HG03064 (cell line): ENCODE measurements around the gene FGF9.
A peak's percentile ranks its signal among the peaks of the same experiment; 100 is the strongest.

Experiments used
- ATAC-seq: cut with Tn5 transposase; IDR thresholded peaks from one replicate; pipeline ENCODE4 v1.9.1; 2021; ENCODE audit warnings: low read depth; ENCODE audit not compliant: unreplicated experiment

The FGF9 gene

DNA sequence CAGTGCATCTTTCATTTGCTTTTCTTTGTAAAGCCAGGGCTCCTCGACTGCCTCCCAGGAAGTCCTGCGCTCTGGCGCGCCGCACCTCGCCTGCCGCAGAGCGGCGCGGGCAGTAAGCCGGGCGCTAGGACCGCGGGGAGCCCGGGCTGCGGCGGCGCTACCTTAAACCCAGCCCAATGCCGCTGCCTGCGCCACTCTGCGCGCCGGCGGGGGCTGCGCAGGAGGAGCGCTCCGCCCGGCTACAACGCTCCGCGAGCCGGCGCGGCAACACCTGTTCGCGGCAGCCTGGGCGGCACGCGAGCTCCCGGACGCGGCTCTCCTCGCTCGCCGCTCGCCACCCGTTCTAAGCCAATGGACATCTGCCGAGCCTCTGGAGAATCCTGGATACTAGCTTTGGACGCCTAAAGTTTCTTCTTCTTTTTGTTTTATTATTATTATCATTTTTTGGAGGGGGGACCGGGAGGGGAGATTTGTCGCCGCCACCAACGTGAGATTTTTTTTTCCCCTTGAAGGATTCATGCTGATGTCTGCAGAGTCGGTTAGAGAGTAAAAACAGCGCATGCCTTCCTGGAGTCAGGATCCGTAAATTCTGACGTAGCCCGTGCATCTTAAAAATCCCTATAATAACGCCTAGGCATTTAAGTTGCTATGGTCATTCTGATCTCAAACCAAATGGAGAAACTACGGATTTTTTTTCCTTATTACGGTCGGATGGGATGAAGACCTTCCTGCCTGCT, at the start of gene FGF9:
Gene FGF9, plus strand, starts transcription at position 191 of the 737 bp plus-strand sequence. CDS start 840 bp downstream, outside the sequence.
- ATAC-seq = peak; percentile 71

DNA sequence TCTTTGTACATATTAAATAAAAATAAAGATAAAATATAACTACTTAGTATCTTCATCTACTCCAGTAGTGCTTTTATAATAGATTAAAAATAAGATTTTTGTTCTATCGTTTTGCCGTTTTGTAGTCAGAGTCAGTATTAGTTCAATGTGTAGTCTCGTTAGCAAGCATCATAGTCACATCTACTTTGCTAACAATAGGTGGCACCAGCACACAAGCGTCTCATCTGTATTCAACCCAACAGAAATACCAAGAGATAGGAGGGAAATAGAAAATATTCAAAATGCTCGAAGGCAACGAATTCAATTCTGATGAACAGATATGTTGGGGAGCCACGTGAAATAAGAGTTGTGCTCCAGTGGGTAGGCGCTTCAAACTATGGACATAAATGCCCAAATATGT, 45.5 kb upstream of the FGF9 start:
- ATAC-seq = no peak

DNA sequence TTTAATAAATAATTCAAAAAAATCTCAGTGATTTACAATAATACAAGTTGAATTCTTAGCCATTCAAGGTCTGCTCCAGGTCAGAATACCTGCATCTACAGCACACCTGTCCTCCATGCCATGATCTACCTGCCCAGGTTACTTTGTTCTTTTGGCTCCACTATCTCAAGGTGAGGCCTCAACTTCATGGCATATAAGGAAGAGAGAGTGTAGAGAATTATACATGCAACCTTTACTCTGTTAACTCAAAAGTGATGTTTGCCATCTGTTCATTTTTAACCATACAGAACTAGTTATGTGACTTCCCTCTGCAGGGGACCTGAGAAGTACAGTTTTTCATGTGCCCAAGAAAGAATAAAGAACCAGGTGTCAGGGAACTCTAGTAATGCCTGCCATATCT, 38.7 kb upstream of the FGF9 start:
- ATAC-seq = no peak

DNA sequence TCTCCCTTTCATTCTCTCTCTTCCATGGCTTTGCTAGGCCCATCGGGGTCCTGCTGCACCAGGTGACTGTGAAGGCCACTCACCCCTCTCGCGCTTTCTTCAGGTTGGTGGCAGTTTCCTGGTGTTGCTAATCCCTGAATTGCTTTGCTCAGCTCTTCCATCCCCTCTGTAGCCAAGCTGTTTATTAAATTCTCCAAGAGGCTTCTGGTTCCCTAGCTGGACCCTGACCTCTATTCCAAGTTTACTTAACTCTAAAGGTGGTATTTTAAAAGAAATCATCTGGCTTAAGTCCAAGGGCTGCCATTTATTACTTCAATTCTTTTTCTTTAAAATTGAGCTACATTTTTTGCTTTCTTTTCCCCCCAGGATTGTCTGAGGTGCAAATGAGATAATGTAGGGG, 34.2 kb upstream of the FGF9 start:
- no peak for ATAC-seq

GRCh38 chr13:21637296-21637695, 33.6 kb upstream of the FGF9 start:
- no peak for ATAC-seq

DNA sequence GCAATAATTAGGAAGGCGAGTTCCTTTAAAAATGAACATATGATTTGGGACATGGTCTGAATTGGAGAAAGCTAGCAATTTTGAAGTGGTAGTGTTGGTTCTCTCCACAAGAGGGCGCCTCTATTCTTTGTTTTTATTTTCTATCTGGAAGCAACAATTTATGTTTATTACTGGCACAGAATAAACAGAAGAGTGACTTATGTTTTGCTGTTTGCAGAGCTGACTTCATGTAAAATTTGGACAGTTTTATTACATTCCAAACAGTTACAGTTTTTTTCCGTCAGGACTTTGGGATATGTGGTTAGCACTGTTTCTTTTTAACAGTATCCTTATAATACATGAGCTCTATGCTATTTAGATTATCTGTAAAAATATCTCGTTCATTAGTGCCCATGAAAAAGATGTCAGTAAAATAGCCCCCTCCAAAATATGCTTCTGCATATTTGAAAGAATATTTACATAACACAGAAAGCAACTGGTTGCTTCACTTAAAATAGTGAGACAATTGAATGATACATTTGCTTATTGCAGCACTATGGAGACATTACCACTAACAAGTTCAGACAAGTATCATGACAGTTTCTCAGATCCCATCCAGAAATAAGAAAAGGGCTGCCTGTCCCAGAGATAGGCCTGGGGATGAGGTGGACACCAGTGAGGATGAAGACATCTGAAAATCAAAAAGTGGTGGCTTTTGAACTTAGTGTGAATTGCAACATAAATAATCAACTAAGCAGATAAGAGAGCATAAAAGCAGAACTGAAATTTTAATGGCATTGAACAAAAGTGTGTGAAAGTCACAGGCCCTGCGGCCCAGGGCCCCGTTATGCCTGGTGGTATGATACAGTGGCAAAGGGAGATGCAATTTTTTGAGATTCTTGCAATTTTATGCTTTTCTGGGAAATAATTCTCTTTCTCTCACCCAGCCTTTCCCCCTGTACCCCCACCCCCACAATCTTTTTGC, 32.3 kb upstream of the FGF9 start:
- no peak for ATAC-seq

GRCh38 chr13:21639561-21639960, 31.3 kb upstream of the FGF9 start:
- no peak for ATAC-seq

DNA sequence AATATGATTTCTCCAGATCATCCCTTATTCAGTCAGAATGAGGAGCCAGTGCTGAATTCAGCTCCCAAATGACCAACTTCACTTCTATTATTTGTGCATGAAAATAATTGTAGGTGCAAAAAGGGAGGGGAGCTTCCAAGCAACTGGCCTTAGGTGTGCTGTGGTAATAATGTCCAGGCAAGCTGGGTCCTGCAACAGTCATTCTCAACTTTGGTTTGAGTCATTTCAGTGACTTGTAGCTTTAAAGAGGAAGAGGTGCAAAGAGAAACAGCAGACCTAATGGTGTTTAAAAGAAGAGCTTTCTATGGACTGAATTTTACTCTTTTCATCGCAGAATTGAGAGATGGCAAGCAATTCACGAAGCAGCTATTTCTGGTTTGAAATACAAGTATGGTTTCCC, 29.2 kb upstream of the FGF9 start:
- ATAC-seq = no peak

DNA sequence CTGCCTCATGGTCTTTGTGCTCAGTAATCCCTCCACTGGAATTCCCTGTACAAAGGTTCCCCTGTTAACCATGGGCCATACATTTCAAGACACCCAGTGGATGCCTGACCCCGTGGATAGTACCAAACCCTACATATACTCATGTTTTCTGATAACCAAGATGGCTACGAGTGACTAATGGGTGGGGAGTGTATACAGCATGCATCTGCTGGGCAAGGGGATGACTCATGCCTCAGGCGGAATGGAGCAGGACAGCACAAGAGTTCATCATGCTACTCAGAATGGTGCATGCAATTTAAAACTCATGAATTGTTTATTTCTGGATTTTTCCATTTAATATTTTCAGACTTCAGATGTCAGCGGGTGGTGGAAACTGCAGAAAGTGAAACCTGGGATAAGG, 13.3 kb upstream of the FGF9 start:
- no peak for ATAC-seq

- ATAC-seq = no peak
Observed at GRCh38 chr13:21659087-21659486, 11.8 kb upstream of the FGF9 start.

- ATAC-seq = no peak
Observed at GRCh38 chr13:21661097-21661909, 9.6 kb upstream of the FGF9 start.

DNA sequence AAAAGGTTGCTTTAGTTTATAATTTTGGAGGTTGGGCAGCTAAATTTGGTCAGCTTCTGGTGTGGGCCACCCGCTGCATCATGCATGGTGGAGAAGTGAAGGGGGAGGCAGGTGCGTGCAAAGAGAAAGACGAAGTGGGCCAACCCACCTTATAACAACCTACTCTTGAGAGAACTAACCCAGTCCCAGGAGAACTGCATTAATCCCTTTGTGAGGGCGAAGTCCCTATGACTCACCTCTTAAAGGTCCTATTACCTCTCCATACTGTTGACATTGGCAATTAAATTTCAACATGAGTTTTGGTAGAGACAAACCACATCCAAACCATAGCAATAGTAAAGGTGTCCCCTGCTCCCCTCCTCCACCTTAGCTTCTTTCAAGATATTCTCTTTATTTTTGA, 7.7 kb upstream of the FGF9 start:
- ATAC-seq = no peak

- no peak for ATAC-seq
Observed at GRCh38 chr13:21668732-21669275, 2.1 kb upstream of the FGF9 start.

DNA sequence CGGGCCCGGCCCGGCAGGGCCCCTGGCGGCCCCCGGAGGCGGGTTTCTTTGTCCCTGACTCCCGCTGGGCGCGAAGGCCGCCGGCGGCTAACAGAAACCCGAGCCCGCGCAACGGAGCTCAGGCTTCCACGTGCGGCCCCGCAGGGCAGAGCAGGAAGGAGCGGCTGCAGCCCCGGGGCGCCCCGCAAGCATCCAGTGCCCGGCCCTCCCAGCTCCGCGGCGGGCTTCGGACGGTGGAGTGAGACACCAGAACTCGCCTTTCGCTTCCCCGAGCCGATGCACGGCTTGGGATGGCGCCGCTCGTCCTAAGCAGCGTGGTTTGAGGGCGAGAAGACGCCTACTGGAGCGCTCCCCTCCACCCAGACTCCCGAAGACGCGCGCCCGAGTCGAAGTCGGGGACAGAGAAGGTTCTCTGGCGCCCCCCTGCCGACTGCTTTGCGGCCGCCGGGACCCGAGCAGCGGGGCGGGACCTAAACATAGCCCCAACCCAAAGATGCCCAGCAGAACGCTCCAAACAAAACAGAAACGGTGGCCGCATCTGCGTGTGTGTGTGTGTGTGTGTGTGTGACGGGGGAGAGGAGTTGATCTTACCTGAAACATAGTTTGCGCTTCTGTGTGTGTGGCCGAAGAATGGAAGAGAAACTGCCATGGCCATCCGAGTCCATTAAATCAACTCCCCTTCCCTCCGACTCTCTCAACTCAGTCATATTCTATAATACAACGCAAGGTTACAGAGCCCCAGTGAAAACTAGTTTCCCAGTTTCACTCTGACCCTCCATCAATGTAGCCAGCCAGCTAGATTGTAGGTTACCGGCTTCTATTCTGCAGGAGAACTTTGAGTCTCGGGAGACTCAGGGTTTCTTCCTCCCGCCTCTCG, 629 bp upstream of the FGF9 start:
- ATAC-seq = no peak

DNA sequence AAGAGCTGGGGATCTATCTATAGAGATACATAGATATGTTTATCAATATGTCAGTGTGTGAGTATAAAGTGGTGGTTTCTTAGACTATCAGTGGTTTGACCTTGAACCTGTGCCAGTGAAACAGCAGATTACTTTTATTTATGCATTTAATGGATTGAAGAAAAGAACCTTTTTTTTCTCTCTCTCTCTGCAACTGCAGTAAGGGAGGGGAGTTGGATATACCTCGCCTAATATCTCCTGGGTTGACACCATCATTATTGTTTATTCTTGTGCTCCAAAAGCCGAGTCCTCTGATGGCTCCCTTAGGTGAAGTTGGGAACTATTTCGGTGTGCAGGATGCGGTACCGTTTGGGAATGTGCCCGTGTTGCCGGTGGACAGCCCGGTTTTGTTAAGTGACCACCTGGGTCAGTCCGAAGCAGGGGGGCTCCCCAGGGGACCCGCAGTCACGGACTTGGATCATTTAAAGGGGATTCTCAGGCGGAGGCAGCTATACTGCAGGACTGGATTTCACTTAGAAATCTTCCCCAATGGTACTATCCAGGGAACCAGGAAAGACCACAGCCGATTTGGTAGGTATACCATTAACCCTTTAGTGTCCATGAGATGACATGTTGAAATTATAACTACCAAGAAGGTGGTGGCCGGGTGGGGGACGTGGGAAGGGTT, 880 bp downstream of the FGF9 start:
- no peak for ATAC-seq

DNA sequence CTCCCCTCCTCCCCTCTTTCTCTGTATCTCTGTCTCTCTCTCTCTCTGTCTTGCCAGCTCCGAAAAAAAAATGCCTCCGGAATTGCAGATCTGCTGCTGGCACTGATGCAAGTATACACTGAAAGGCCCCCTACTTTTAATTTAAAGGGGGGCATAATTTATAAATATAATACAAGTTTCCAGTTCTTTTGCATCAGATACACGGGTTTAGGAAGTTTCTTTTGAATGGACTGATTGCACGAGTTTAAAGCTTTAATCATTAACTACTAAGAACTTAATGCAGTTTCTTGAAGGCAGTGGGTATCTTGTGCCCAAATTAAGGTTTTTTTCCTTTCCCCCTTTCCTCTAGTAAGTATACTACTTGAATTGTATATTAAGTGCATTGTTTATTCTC, 1.4 kb downstream of the FGF9 start:
- no peak for ATAC-seq

GRCh38 chr13:21672796-21673538, 2.1 kb downstream of the FGF9 start:
- no peak for ATAC-seq

- ATAC-seq = peak; percentile 33
Observed at GRCh38 chr13:21673539-21673788, 2.6 kb downstream of the FGF9 start.
